Measurements from ENCODE around the gene TSC2.

GRCh38 chr16:2001456-2002355 is 46.1 kb upstream of the TSC2 start:
- no peak for TF ChIP-seq CTCF (IDR thresholded peaks at IDR 0.05)
- no peak for TF ChIP-seq POLR2A (IDR thresholded peaks at IDR 0.05)
- no peak for TF ChIP-seq EP300 (IDR thresholded peaks at IDR 0.05)
